ENCODE data around the gene ZPBP.

ZPBP gene

DNA sequence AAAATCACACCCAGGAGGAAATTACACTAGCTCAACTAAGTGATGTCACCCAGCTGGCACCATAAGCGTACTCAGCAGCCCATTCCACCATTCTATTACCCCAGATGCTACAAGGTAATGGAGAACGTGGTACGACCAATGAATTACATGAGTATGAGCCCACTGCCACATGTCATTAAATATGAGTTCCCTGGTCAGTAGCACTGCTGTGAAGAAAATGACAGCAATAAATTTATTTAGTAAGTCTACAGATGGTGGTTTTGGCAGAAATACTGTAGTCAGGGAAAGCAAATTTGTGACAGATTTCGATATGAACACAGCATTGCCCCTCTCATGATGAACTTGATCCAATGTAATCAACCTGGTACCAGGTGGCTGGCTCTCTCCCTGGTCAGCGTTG is 165.4 kb downstream of the ZPBP start:
- Histone ChIP-seq H3K27me3 (ENCODE audit: insufficient read depth, low read length) (no peaks in the 10 kb centered on the region), H3K79me2 (ENCODE audit: control insufficient read depth, insufficient read depth, low read length, unreplicated experiment) (no peaks in the 10 kb centered on the region), H2AFZ (ENCODE audit: low read length, unreplicated experiment) (no peak overlapping the region)

GRCh38 chr7:49926720-49927119 is 166.3 kb downstream of the ZPBP start:
- H3K4me3 ChIP-seq (ENCODE audit: low read depth, low read length): no peak overlapping the region
- H3K36me3 ChIP-seq (ENCODE audit: insufficient read depth, low read length): no peaks in the 10 kb centered on the region
- no peak overlapping the region for H3K27ac ChIP-seq (ENCODE audit: low read depth, low read length)
- no peaks in the 10 kb centered on the region for H3K79me2 ChIP-seq (ENCODE audit: control insufficient read depth, insufficient read depth, low read length, unreplicated experiment)
- no peaks in the 10 kb centered on the region for H3K4me1 ChIP-seq (ENCODE audit: control insufficient read depth, insufficient read depth, low read length, unreplicated experiment)
- H3K27me3 ChIP-seq (ENCODE audit: insufficient read depth, low read length): no peaks in the 10 kb centered on the region
- no peak overlapping the region for H2AFZ ChIP-seq (ENCODE audit: low read length, unreplicated experiment)

More for the DNA sequence above, 165.4 kb downstream of the ZPBP start:
- no peak overlapping the region for H3K27ac ChIP-seq (ENCODE audit: low read depth, low read length)
- no peaks in the 10 kb centered on the region for H3K4me1 ChIP-seq (ENCODE audit: control insufficient read depth, insufficient read depth, low read length, unreplicated experiment)
- no peaks in the 10 kb centered on the region for H3K36me3 ChIP-seq (ENCODE audit: insufficient read depth, low read length)
- no peak overlapping the region for H3K4me3 ChIP-seq (ENCODE audit: low read depth, low read length)

GRCh38 chr7:49911909-49912308 is 181.1 kb downstream of the ZPBP start:
- H2AFZ ChIP-seq (ENCODE audit: low read length, unreplicated experiment): no peak overlapping the region
- no peaks in the 10 kb centered on the region for H3K27me3 ChIP-seq (ENCODE audit: insufficient read depth, low read length)
- H3K4me3 ChIP-seq (ENCODE audit: low read depth, low read length): no peak overlapping the region
- H3K27ac ChIP-seq (ENCODE audit: low read depth, low read length): no peak overlapping the region
- no peaks in the 10 kb centered on the region for H3K36me3 ChIP-seq (ENCODE audit: insufficient read depth, low read length)
- H3K79me2 ChIP-seq (ENCODE audit: control insufficient read depth, insufficient read depth, low read length, unreplicated experiment): no peaks in the 10 kb centered on the region
- no peaks in the 10 kb centered on the region for H3K4me1 ChIP-seq (ENCODE audit: control insufficient read depth, insufficient read depth, low read length, unreplicated experiment)

- Histone ChIP-seq H3K4me1 (ENCODE audit: control insufficient read depth, insufficient read depth, low read length, unreplicated experiment) (no peaks in the 10 kb centered on the region), H3K4me3 (ENCODE audit: low read depth, low read length) (no peak overlapping the region), H3K27ac (ENCODE audit: low read depth, low read length) (no peak overlapping the region), H2AFZ (ENCODE audit: low read length, unreplicated experiment) (no peak overlapping the region), H3K27me3 (ENCODE audit: insufficient read depth, low read length) (no peaks in the 10 kb centered on the region), H3K79me2 (ENCODE audit: control insufficient read depth, insufficient read depth, low read length, unreplicated experiment) (no peaks in the 10 kb centered on the region), H3K36me3 (ENCODE audit: insufficient read depth, low read length) (no peaks in the 10 kb centered on the region)
These were observed 198.5 kb downstream of the ZPBP start for GRCh38 chr7:49894543-49894942.

DNA sequence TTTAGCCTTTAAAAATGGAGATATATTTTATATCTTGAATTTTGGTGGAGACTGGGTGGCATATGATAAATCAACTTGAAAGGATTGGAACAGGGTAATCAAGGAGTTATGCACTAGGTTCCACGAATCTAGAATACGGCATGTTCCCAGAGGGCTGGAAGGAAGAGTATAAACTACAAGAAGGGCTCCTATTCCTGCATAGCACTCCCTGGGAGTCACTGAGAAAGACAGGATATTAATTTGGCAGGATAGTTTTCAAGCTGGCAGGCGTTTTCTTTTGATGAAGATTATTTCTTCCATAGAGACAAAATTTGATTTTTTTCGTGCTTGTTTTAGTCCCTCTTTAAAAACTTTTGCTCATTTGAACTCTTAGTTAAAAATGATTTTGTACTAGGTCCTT is 199.9 kb downstream of the ZPBP start:
- no peaks in the 10 kb centered on the region for H3K4me1 ChIP-seq (ENCODE audit: control insufficient read depth, insufficient read depth, low read length, unreplicated experiment)
- H3K27me3 ChIP-seq (ENCODE audit: insufficient read depth, low read length): no peaks in the 10 kb centered on the region
- H3K4me3 ChIP-seq (ENCODE audit: low read depth, low read length): no peak overlapping the region

DNA sequence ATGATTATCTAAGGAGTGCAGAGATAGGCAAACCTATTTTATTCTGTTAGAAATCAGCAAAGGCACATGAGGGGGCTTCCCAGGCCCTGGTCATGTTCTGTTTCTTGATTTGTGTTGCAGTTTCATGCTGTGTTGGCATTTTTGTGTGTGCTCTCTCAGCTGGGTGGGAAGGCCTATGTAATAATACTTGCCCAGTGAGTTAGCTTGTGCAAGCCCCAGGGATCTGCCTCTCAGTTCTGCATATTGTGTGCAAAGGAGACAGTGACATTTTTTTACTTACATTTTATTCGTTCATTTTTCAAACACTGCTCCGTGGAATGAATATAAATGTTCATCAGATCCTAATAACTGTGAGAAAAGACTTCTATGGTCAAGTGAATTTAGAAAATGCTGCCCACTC is 200.6 kb downstream of the ZPBP start:
- no peak overlapping the region for H2AFZ ChIP-seq (ENCODE audit: low read length, unreplicated experiment)
- no peaks in the 10 kb centered on the region for H3K79me2 ChIP-seq (ENCODE audit: control insufficient read depth, insufficient read depth, low read length, unreplicated experiment)
- no peaks in the 10 kb centered on the region for H3K36me3 ChIP-seq (ENCODE audit: insufficient read depth, low read length)
- H3K4me3 ChIP-seq (ENCODE audit: low read depth, low read length): no peak overlapping the region
- no peak overlapping the region for H3K27ac ChIP-seq (ENCODE audit: low read depth, low read length)
- H3K27me3 ChIP-seq (ENCODE audit: insufficient read depth, low read length): no peaks in the 10 kb centered on the region
- H3K4me1 ChIP-seq (ENCODE audit: control insufficient read depth, insufficient read depth, low read length, unreplicated experiment): no peaks in the 10 kb centered on the region

More for the DNA sequence above, 199.9 kb downstream of the ZPBP start:
- Histone ChIP-seq H3K79me2 (ENCODE audit: control insufficient read depth, insufficient read depth, low read length, unreplicated experiment) (no peaks in the 10 kb centered on the region), H2AFZ (ENCODE audit: low read length, unreplicated experiment) (no peak overlapping the region), H3K27ac (ENCODE audit: low read depth, low read length) (no peak overlapping the region), H3K36me3 (ENCODE audit: insufficient read depth, low read length) (no peaks in the 10 kb centered on the region)

All from ACC112 (cell line).